GM06990 (cell line): ENCODE data around the gene CCDC33.

ENCODE experiments used
- DNase-seq: peaks from one replicate; pipeline ENCODE4 v3.0.0-alpha.2; 2011; ENCODE audit not compliant: insufficient read length; ENCODE audit errors: extremely low read depth
- H3K27me3 ChIP-seq: replicated peaks from 2 replicates; pipeline ENCODE4 v1.6.0; 2011; ENCODE audit warnings: low read length; ENCODE audit not compliant: control insufficient read depth, insufficient read depth
- H3K36me3 ChIP-seq: 2 replicates; pipeline ENCODE4 v1.5.1; 2011; ENCODE audit warnings: low read length; ENCODE audit not compliant: control insufficient read depth, insufficient read depth
- H3K4me3 ChIP-seq: replicated peaks from 2 replicates; pipeline ENCODE4 v1.5.1; 2011; ENCODE audit warnings: low read depth, mild to moderate bottlenecking, control low read depth, low read length
- TF ChIP-seq, protein P1 (sequence below): IDR thresholded peaks from 2 replicates; pipeline ENCODE4 v1.5.1; 2011; ENCODE audit warnings: low read length, control low read depth, mild to moderate bottlenecking, inconsistent platforms; ENCODE audit not compliant: insufficient read depth, poor library complexity, severe bottlenecking

The CCDC33 gene

DNA sequence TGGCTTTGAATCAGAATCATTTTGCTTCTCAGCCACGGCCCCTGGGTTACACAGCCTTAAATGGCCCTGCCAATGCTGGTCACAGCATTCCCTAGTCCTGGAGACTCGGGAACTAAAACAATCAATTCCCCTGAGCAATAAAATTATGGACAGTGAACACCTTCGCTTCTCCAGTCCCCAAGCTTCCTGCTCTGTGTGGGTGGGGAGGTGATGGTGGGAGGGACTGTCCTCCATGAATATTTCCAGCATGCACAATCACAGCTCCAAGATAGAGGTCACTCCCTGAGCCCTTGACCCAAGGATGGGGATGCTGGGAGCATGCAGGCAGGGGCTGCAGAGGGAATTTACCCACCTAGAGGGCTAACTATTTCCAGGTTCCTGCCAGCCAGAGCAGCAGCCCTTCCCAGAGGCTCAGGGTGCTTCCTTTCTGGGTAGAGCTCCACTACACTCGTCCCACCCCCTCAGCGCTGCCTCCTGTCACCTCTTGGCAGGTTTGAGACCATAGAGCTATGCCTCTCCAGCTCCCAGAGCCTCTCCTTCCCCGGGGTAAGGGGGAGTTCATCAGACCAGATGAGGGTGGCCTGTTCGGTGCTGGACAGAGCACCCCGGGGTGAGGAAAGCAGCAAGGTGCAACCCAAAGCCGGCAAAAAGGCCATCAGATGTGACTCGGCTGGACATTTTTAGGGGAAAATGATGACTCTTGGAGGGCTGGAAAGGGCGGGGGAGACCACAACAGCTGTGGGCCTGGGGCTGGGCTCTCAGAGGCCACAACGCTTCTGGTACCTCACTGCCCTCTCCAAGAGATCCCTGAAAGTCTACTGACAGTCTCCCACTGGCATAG, 14.5 kb upstream of the CCDC33 start:
- TF ChIP-seq, protein P1, sequence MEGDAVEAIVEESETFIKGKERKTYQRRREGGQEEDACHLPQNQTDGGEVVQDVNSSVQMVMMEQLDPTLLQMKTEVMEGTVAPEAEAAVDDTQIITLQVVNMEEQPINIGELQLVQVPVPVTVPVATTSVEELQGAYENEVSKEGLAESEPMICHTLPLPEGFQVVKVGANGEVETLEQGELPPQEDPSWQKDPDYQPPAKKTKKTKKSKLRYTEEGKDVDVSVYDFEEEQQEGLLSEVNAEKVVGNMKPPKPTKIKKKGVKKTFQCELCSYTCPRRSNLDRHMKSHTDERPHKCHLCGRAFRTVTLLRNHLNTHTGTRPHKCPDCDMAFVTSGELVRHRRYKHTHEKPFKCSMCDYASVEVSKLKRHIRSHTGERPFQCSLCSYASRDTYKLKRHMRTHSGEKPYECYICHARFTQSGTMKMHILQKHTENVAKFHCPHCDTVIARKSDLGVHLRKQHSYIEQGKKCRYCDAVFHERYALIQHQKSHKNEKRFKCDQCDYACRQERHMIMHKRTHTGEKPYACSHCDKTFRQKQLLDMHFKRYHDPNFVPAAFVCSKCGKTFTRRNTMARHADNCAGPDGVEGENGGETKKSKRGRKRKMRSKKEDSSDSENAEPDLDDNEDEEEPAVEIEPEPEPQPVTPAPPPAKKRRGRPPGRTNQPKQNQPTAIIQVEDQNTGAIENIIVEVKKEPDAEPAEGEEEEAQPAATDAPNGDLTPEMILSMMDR: no peak
- no peak for DNase-seq
- Histone ChIP-seq H3K36me3 (no peaks in the 10 kb centered on the region), H3K27me3 (no peaks in the 10 kb centered on the region), H3K4me3 (no peak overlapping the region)

DNA sequence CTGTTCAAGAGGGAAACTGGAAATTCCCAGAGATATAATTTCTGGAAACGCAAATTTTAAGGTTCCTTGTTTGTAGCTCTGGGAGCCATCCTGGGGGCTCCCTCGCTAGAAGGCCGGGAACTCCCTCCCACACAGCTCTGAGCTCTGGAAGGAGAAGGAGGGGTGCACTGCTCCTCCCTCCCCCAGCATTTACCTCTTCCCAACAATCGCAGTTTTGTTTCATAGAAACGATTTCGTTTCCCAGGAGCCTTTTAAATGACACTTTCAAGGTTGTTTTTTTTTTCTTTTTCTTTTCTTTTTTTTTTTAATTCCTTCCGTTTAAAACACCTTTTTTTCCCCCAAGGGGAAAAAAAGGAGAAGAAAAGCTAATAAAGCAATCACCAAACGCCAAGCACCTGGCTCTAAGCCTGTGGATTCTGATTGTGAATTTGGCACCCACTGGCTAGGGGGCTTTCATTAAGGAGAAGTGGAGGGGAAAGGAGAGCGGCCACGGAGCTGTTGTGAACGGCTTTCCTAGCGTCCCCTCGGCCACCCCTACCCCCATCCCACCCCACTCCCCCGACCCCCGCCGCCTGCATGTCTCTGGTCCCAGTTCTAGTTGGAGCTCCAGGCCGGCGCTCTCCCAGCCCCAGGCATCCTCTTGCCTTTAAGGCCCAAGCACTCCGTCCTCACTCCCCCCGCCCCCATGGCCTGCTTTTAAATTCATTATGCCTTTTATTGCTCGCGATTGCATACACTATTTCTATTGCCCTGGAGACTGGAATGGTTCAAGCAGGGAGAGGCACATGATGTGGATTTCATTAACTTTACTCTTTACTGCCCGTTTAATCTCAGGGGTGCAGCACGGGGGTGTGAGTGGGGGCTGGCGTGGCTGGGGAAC, 13.6 kb upstream of the CCDC33 start:
- no peak for DNase-seq
- no peak overlapping the region for H3K4me3 ChIP-seq
- H3K27me3 ChIP-seq: no peaks in the 10 kb centered on the region
- no peaks in the 10 kb centered on the region for H3K36me3 ChIP-seq
- TF ChIP-seq, protein P1: no peak

DNA sequence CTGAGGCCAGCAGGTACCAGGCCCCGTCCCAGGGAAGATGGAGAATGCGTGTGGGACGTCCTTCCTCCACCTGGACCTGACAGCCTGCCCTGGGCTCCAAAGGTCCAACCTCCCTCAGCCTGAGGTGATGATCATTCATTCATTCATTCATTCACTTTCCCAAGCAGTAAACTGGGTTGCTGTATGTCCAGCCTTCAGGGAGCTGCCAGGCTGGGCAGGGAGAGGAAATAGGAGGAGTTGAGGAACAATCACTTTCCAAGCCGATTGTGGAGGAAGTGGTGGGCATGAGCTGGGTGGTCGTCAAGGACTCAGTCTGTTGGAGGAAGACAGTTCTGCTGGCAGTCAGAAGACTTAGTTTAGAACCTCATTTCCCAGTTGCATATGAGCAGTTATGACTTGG, 10.2 kb upstream of the CCDC33 start:
- no peak for DNase-seq
- no peaks in the 10 kb centered on the region for H3K36me3 ChIP-seq
- H3K4me3 ChIP-seq: no peak overlapping the region
- TF ChIP-seq, protein P1: no peak
- no peaks in the 10 kb centered on the region; the same call in 1 of the 2 replicates for H3K27me3 ChIP-seq

DNA sequence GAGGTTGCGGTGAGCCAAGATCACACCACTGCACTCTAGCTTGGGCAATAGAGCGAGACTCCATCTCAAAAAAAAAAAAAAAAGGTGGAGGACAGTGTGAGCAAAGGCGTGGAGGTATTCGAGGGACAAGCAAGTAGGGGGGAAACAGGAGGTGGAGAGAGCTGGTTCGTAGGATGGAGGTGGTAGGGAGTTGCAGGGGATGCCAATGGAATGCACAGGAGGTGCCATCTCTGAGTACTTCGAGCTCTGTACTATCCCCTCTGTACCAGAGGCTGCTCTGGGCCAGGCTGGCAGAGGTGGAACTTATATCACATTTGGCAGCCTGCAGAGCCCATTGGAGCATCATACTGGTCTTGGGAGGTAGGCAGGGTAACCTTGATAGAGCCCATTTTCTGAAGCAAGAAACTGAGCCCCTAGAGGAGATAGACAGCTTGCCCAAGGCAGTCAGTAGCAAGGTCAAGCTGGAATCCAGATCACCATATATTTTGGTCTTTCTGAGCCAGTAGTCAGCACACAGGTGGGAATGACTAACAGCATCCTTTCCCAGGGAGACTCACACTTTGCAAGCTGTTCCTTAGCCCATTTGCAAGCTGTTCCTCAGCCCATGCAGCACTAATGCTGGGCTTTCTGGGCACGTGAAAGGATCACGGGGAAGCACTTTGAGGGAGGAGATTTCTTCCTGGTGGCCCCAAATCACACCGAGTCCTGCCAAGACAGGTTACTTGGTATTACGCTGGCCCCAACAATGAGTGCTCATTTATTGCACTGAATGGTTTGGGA, 9.2 kb upstream of the CCDC33 start:
- H3K27me3 ChIP-seq: no peaks in the 10 kb centered on the region; the same call in 1 of the 2 replicates
- no peaks in the 10 kb centered on the region for H3K36me3 ChIP-seq
- TF ChIP-seq, protein P1: no peak
- DNase-seq: no peak
- no peak overlapping the region for H3K4me3 ChIP-seq

DNA sequence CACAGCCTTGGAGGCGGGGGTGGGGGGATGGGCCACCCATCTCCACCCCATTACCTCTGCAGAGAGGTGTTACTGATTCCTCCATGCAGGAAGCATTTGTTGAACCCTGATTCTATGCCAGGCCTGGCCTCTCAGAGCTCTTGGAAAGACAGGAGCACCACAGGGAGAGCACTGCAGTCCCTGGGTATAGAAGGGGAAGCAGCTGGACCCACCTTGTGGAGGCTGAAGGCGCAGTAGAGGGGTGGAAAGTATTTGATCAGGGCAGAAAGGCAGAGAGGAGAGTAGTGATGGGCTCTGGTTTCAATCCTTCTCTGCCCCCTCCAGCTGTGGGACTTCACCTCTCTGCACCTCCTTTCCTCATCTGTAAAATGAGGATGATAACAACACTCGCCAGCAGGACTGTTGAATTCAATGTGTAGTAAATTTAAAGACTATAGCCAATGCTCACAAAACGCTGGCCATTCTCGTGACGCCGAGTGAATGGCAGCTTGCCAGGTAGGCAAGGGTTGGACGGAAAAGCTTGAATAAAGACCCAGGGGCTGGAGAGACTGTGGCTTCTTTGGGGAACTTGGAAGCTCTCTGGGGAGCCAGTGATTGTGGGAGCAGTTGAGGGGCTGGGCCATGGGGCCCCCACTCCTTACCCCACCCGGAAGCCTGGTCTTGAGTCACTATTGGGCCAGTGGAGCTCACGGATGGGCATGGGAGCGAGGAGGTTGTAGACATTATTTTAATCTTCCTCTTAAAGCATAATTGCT, 8.0 kb upstream of the CCDC33 start:
- Histone ChIP-seq H3K27me3 (no peaks in the 10 kb centered on the region; the same call in 1 of the 2 replicates), H3K4me3 (no peak overlapping the region), H3K36me3 (no peaks in the 10 kb centered on the region)
- TF ChIP-seq, protein P1: no peak
- no peak for DNase-seq
